HL-60 (cell line): ENCODE data around the gene KCNMA1.
A peak's percentile ranks its signal among the peaks of the same experiment; 100 is the strongest.

Source experiments
- DNase-seq, 2 experiments: peaks; one replicate each; pipeline ENCODE4 v3.0.0-alpha.2; 2010 to 2020; ENCODE audit warnings: low read depth in 1 of 2, low spot score in 1 of 2
- H3K27ac ChIP-seq: fragments of 250-450 bp; sonication (Bioruptor Pico); replicated peaks from 2 replicates; pipeline ENCODE4 v1.5.1; 2020; ENCODE audit warnings: mild to moderate bottlenecking, moderate library complexity
- H3K27me3 ChIP-seq: fragments of 250-450 bp; sonication (Bioruptor Pico); 2 replicates; pipeline ENCODE4 v1.5.1; 2021; ENCODE audit warnings: mild to moderate bottlenecking, moderate library complexity; ENCODE audit not compliant: insufficient read depth, poor library complexity, severe bottlenecking
- H3K4me3 ChIP-seq: replicated peaks from 2 replicates; pipeline ENCODE4 v1.5.1; 2011; ENCODE audit warnings: mild to moderate bottlenecking, control low read depth, low read length; ENCODE audit not compliant: insufficient read depth
- CTCF ChIP-seq: IDR thresholded peaks from one replicate; pipeline ENCODE4 v1.5.1; 2011; ENCODE audit warnings: low read length, control low read depth, inconsistent platforms; ENCODE audit not compliant: insufficient read depth
- GABPA ChIP-seq: IDR thresholded peaks from 2 replicates; pipeline ENCODE4 v1.6.1; 2012; ENCODE audit warnings: low read depth
- POLR2AphosphoS5 ChIP-seq: IDR thresholded peaks from 2 replicates; pipeline ENCODE4 v1.6.1; 2012; ENCODE audit warnings: low read depth
- REST ChIP-seq: IDR thresholded peaks from 2 replicates; pipeline ENCODE4 v1.6.1; 2012; ENCODE audit warnings: low read depth; ENCODE audit not compliant: insufficient replicate concordance
- SPI1 ChIP-seq: IDR thresholded peaks from 2 replicates; pipeline ENCODE4 v1.6.1; 2012; ENCODE audit warnings: low read depth, mild to moderate bottlenecking, borderline replicate concordance

The KCNMA1 gene

GRCh38 chr10:76883596-76883995 is 754.0 kb downstream of the KCNMA1 start:
- TF ChIP-seq SPI1 (peak; percentile 73), POLR2AphosphoS5 (no peak), CTCF (no peak), GABPA (no peak), REST (no peak)
- no peak for DNase-seq
- H3K27ac ChIP-seq = no peak overlapping the region
- no peak overlapping the region for H3K4me3 ChIP-seq
- peaks cover 5% of the 10 kb centered on the region for H3K27me3 ChIP-seq

- TF ChIP-seq POLR2AphosphoS5 = no peak
- TF ChIP-seq REST = no peak
- Histone ChIP-seq H3K27ac (no peak overlapping the region), H3K4me3 (no peak overlapping the region), H3K27me3 (peaks cover 5% of the 10 kb centered on the region)
- DNase-seq = no peak
Observed at GRCh38 chr10:76882796-76883195, 754.8 kb downstream of the KCNMA1 start.

- peaks cover 3% of the 10 kb centered on the region for H3K27me3 ChIP-seq
- TF ChIP-seq CTCF (no peak), GABPA (no peak), REST (no peak), SPI1 (peak; percentile 79)
- no peak overlapping the region for H3K27ac ChIP-seq
- DNase-seq = peak in 1 of 2 experiments; percentile 53
- H3K4me3 ChIP-seq = no peak overlapping the region
Observed at GRCh38 chr10:76882245-76882644, 755.4 kb downstream of the KCNMA1 start.
